ENCODE data around the gene NCBP3.
A peak's percentile ranks its signal among the peaks of the same experiment; 100 is the strongest.

The NCBP3 gene

GRCh38 chr17:3827124-3827773 lies 18.8 kb downstream of the NCBP3 start:
- peak; percentile 82 for TF ChIP-seq CTCF (IDR thresholded peaks at IDR 0.05; ENCODE audit: low read depth, low read length, missing control alignments)
- peak; percentile 43 for DNase-seq (ENCODE audit: extremely low read depth, low read depth)
- H3K4me3 ChIP-seq (replicated peaks; ENCODE audit: low read depth, low read length), result no peak overlapping the region

- TF ChIP-seq CTCF (IDR thresholded peaks at IDR 0.05; ENCODE audit: low read depth, low read length, missing control alignments), result no peak
- H3K4me3 ChIP-seq (replicated peaks; ENCODE audit: low read depth, low read length), result no peak overlapping the region
- no peak for DNase-seq (ENCODE audit: extremely low read depth, low read depth)
Observed at GRCh38 chr17:3826191-3826590, 19.9 kb downstream of the NCBP3 start.

- DNase-seq (ENCODE audit: extremely low read depth, low read depth), result no peak
- TF ChIP-seq CTCF (IDR thresholded peaks at IDR 0.05; ENCODE audit: low read depth, low read length, missing control alignments), result no peak
- H3K4me3 ChIP-seq (replicated peaks; ENCODE audit: low read depth, low read length), result no peak overlapping the region
Observed at GRCh38 chr17:3821101-3821500, 24.9 kb downstream of the NCBP3 start.

- DNase-seq (ENCODE audit: extremely low read depth, low read depth), result no peak
- H3K4me3 ChIP-seq (replicated peaks; ENCODE audit: low read depth, low read length), result no peak overlapping the region
- TF ChIP-seq CTCF (IDR thresholded peaks at IDR 0.05; ENCODE audit: low read depth, low read length, missing control alignments), result no peak
Observed at GRCh38 chr17:3818786-3819185, 27.3 kb downstream of the NCBP3 start.

GRCh38 chr17:3817851-3818605 lies 28.0 kb downstream of the NCBP3 start:
- DNase-seq (ENCODE audit: extremely low read depth, low read depth), result no peak
- H3K4me3 ChIP-seq (replicated peaks; ENCODE audit: low read depth, low read length), result no peak overlapping the region
- TF ChIP-seq CTCF (IDR thresholded peaks at IDR 0.05; ENCODE audit: low read depth, low read length, missing control alignments), result no peak

- no peak overlapping the region for H3K4me3 ChIP-seq (replicated peaks; ENCODE audit: low read depth, low read length)
- DNase-seq (ENCODE audit: extremely low read depth, low read depth), result no peak
- no peak for TF ChIP-seq CTCF (IDR thresholded peaks at IDR 0.05; ENCODE audit: low read depth, low read length, missing control alignments)
Observed at GRCh38 chr17:3815925-3816324, 30.1 kb downstream of the NCBP3 start.
